Liver (tissue), 9 donors: Measurements from ENCODE around the gene RAB31. TPM values are rescaled to one million over a fixed set of nuclear protein-coding genes. Genes with fewer than 3 reads are reported as not detected.
"Not testable (repeated sequence)": the region's sequence is repeated elsewhere in the genome, so short reads cannot be mapped to it uniquely, and the experiment has no call there.

ENCODE experiments used
- DNase-seq: peaks from one replicate; pipeline ENCODE4 v3.0.0-alpha.2; 2017; ENCODE audit warnings: low spot score
- H3K27ac ChIP-seq, 2 donors: one replicate each; pipeline ENCODE4 v1.7.0; 2013; ENCODE audit warnings: inconsistent platforms in 2 of 2, low read length in 2 of 2, control low read depth in 1 of 2, low read depth in 1 of 2, mild to moderate bottlenecking in 1 of 2
- H3K27me3 ChIP-seq, 4 donors: one replicate each; pipeline versions ENCODE4 v1.6.1 to v1.7.0; 2013; ENCODE audit warnings: low read length in 3 of 4, inconsistent platforms in 1 of 4, mild to moderate bottlenecking in 1 of 4, moderate library complexity in 1 of 4; ENCODE audit not compliant: control insufficient read depth in 4 of 4, insufficient read depth in 4 of 4
- H3K36me3 ChIP-seq, 4 donors: one replicate each; pipeline versions ENCODE4 v1.6.1 to v1.7.0; 2013; ENCODE audit warnings: low read length in 3 of 4, mild to moderate bottlenecking in 3 of 4, low read depth in 1 of 4, moderate library complexity in 1 of 4; ENCODE audit not compliant: control insufficient read depth in 4 of 4, insufficient read depth in 3 of 4
- H3K4me1 ChIP-seq, 4 donors: one replicate each; pipeline versions ENCODE4 v1.6.1 to v1.7.0; 2013; ENCODE audit warnings: low read length in 3 of 4, mild to moderate bottlenecking in 3 of 4, moderate library complexity in 1 of 4; ENCODE audit not compliant: control insufficient read depth in 4 of 4, insufficient read depth in 4 of 4
- H3K4me3 ChIP-seq, 3 donors: one replicate each; pipeline versions ENCODE4 v1.6.1 to v1.7.0; 2013; ENCODE audit warnings: low read length in 3 of 3, control low read depth in 1 of 3, low read depth in 1 of 3, mild to moderate bottlenecking in 1 of 3
- H3K9ac ChIP-seq, 2 donors: one replicate each; pipeline ENCODE4 v1.7.0; 2013; ENCODE audit warnings: low read length in 2 of 2, mild to moderate bottlenecking in 2 of 2, moderate library complexity in 2 of 2, control low read depth in 1 of 2, low read depth in 1 of 2
- H3K9me3 ChIP-seq, 4 donors: one replicate each; pipeline versions ENCODE4 v1.6.1 to v1.7.0; 2013; ENCODE audit warnings: low read length in 3 of 4; ENCODE audit not compliant: control insufficient read depth in 4 of 4
- EGR1 ChIP-seq, 2 donors: IDR thresholded peaks; 2 replicates each; pipeline ENCODE4 v1.6.1; 2016 to 2018; ENCODE audit warnings: antibody characterized with exemption in 2 of 2, low read depth in 2 of 2
- FOXA1 ChIP-seq: IDR thresholded peaks from 2 replicates; pipeline ENCODE4 v1.6.1; 2016; ENCODE audit warnings: antibody characterized with exemption
- HNF4G ChIP-seq: IDR thresholded peaks from 2 replicates; pipeline ENCODE4 v1.6.1; 2016; ENCODE audit warnings: antibody characterized with exemption
- JUND ChIP-seq, 2 donors: IDR thresholded peaks; 2 replicates each; pipeline ENCODE4 v1.6.1; 2016; ENCODE audit warnings: antibody characterized with exemption in 2 of 2
- NR2F2 ChIP-seq: IDR thresholded peaks from 2 replicates; pipeline ENCODE4 v1.6.1; 2016; ENCODE audit warnings: antibody characterized with exemption
- RAD21 ChIP-seq, 2 donors: IDR thresholded peaks; 2 replicates each; pipeline ENCODE4 v1.6.1; 2016; ENCODE audit warnings: antibody characterized with exemption in 2 of 2, mild to moderate bottlenecking in 2 of 2
- RXRA ChIP-seq, 2 donors: IDR thresholded peaks; 2 replicates each; pipeline ENCODE4 v1.6.1; 2017 to 2018; ENCODE audit warnings: antibody characterized with exemption in 2 of 2, mild to moderate bottlenecking in 1 of 2
- SP1 ChIP-seq: IDR thresholded peaks from 2 replicates; pipeline ENCODE4 v1.6.1; 2018; ENCODE audit warnings: antibody characterized with exemption, mild to moderate bottlenecking
- TAF1 ChIP-seq: conservative IDR thresholded peaks from 2 replicates; pipeline ENCODE4 v1.6.1; 2016; ENCODE audit warnings: antibody characterized with exemption, mild to moderate bottlenecking
- YY1 ChIP-seq: IDR thresholded peaks from 2 replicates; pipeline ENCODE4 v1.6.1; 2016; ENCODE audit warnings: antibody characterized with exemption, mild to moderate bottlenecking
- WGBS: extraction: QIAGEN DNeasy Blood & Tissue Kit; methylation state at CpG from one replicate; pipeline ENCODE4 v1.1.7; 2013; 5-methylcytosine and 5-hydroxymethylcytosine counted together
- polyA plus RNA-seq, 2 donors: library from polyadenylated mRNA; stranded (reverse) in 1 of 2; unstranded in 1 of 2; fragments of 200-250 nt in 1 of 2; fragments of >200 nt in 1 of 2; fragmentation: Nextera tagmentation in 1 of 2; extraction: Ambion mirVana in 1 of 2; gene quantifications; one replicate each; pipeline versions ENCODE4 v1.2.1 to v1.2.3, GENCODE V29; 2013 to 2015
- total RNA-seq, 2 donors: library from RNA; depleted of rRNA; stranded (reverse); fragments of >200 nt; gene quantifications; one replicate each; pipeline ENCODE4 v1.2.3, GENCODE V29; 2014
- TF ChIP-seq, protein P1 (sequence below): IDR thresholded peaks from 2 replicates; pipeline ENCODE4 v1.6.1; 2016; ENCODE audit warnings: antibody characterized with exemption
- TF ChIP-seq, protein P2 (sequence below): fragments of 150-350 bp; IDR thresholded peaks from 2 replicates; pipeline ENCODE4 v1.5.1; 2017; ENCODE audit warnings: improper control_type of control experiment, low read depth, low read length; ENCODE audit not compliant: missing input control
- TF ChIP-seq, protein P3 (sequence below): IDR thresholded peaks from 2 replicates; pipeline ENCODE4 v1.6.1; 2016; ENCODE audit warnings: antibody characterized with exemption, mild to moderate bottlenecking
- donor health status: healthy.
- donor health status: healthy.
- donor health status: healthy.
- donor health status: healthy.
- donor health status: healthy.

The RAB31 gene
- total and polyA plus RNA-seq, 4 donors, result 3.6 to 12.8 (median 9.7) TPM

DNA sequence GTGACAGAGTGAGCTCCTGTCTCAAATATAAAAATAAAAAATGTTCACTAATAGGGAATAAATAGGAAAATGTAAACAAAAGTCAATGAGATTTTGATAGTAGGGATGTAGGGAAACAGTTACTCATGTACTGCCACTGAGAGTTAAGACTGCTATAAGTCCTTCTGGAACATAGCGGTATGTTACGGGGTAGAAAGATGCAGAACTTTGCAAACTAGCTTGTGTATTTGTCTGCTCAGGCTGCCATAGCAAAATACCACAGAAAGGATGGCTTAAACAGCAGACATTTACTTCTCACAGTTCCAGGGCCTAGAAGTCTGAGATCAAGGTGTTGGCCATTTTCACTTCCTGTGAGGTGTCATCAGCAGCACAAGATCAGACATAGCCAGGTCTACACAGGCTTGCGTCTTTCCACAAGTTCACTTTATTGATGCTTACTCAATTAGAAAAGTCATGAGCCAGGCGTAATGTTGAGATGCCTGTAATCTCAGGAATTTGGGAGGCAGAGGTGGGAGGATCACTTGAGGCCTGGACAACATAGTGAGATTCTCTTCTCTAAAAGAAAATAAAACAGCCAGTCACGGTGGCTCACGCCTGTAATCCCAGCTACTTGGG is 186.5 kb downstream of the RAB31 start:
- H3K9me3 ChIP-seq, result no peaks in the 10 kb centered on the region
- H3K27me3 ChIP-seq, result no peaks in the 10 kb centered on the region
- no peaks in the 10 kb centered on the region for H3K36me3 ChIP-seq
- H3K27ac ChIP-seq, result no peak overlapping the region
- H3K4me3 ChIP-seq, result no peak overlapping the region
- WGBS, result 98% methylated on average over 6 of the region's 6 CpGs
- peaks cover 0 to 6% (median 0%) of the 10 kb centered on the region in 4 donors for H3K4me1 ChIP-seq
- no peak for DNase-seq
- TF ChIP-seq EGR1 (IDR thresholded peaks at IDR 0.05; ENCODE audit: low read depth in 2 of 2) (no peak), JUND (IDR thresholded peaks at IDR 0.05) (no peak)
- TF ChIP-seq, protein P1, sequence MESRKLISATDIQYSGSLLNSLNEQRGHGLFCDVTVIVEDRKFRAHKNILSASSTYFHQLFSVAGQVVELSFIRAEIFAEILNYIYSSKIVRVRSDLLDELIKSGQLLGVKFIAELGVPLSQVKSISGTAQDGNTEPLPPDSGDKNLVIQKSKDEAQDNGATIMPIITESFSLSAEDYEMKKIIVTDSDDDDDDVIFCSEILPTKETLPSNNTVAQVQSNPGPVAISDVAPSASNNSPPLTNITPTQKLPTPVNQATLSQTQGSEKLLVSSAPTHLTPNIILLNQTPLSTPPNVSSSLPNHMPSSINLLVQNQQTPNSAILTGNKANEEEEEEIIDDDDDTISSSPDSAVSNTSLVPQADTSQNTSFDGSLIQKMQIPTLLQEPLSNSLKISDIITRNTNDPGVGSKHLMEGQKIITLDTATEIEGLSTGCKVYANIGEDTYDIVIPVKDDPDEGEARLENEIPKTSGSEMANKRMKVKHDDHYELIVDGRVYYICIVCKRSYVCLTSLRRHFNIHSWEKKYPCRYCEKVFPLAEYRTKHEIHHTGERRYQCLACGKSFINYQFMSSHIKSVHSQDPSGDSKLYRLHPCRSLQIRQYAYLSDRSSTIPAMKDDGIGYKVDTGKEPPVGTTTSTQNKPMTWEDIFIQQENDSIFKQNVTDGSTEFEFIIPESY, result no peak
- TF ChIP-seq, protein P2, sequence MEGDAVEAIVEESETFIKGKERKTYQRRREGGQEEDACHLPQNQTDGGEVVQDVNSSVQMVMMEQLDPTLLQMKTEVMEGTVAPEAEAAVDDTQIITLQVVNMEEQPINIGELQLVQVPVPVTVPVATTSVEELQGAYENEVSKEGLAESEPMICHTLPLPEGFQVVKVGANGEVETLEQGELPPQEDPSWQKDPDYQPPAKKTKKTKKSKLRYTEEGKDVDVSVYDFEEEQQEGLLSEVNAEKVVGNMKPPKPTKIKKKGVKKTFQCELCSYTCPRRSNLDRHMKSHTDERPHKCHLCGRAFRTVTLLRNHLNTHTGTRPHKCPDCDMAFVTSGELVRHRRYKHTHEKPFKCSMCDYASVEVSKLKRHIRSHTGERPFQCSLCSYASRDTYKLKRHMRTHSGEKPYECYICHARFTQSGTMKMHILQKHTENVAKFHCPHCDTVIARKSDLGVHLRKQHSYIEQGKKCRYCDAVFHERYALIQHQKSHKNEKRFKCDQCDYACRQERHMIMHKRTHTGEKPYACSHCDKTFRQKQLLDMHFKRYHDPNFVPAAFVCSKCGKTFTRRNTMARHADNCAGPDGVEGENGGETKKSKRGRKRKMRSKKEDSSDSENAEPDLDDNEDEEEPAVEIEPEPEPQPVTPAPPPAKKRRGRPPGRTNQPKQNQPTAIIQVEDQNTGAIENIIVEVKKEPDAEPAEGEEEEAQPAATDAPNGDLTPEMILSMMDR, result no peak
- H3K9ac ChIP-seq, result no peak overlapping the region

DNA sequence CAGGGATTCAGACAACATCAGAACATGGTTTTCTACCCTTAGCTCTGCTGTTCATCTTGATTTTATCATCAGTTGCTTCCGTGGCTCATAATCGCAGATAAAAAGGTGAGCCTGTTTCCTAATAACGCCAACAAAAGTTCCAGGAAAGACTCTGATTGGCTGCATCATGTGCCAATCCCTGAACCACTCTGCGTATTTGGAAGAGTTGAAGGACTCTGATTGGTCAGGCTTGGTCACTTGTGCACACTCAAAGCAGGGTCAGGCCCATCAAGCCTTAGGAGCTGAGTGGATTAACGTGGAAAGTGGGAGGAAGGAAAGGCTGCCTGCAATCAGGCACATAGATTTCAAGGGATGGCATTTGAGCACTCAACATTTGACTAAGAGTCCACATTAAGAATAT is 189.0 kb downstream of the RAB31 start:
- no peaks in the 10 kb centered on the region for H3K27me3 ChIP-seq
- no peak overlapping the region for H3K27ac ChIP-seq
- H3K9ac ChIP-seq, result no peak overlapping the region
- peaks cover 0 to 6% (median 0%) of the 10 kb centered on the region in 4 donors for H3K4me1 ChIP-seq
- H3K4me3 ChIP-seq, result no peak overlapping the region
- DNase-seq, result no peak
- H3K9me3 ChIP-seq, result no peaks in the 10 kb centered on the region
- TF ChIP-seq JUND (IDR thresholded peaks at IDR 0.05) (no peak), RXRA (IDR thresholded peaks at IDR 0.05) (no peak), RAD21 (IDR thresholded peaks at IDR 0.05) (no peak), YY1 (no peak), TAF1 (no peak), FOXA1 (no peak), HNF4G (no peak), EGR1 (IDR thresholded peaks at IDR 0.05; ENCODE audit: low read depth in 2 of 2) (no peak), SP1 (no peak), NR2F2 (no peak)
- TF ChIP-seq, protein P2, result no peak
- TF ChIP-seq, protein P3, sequence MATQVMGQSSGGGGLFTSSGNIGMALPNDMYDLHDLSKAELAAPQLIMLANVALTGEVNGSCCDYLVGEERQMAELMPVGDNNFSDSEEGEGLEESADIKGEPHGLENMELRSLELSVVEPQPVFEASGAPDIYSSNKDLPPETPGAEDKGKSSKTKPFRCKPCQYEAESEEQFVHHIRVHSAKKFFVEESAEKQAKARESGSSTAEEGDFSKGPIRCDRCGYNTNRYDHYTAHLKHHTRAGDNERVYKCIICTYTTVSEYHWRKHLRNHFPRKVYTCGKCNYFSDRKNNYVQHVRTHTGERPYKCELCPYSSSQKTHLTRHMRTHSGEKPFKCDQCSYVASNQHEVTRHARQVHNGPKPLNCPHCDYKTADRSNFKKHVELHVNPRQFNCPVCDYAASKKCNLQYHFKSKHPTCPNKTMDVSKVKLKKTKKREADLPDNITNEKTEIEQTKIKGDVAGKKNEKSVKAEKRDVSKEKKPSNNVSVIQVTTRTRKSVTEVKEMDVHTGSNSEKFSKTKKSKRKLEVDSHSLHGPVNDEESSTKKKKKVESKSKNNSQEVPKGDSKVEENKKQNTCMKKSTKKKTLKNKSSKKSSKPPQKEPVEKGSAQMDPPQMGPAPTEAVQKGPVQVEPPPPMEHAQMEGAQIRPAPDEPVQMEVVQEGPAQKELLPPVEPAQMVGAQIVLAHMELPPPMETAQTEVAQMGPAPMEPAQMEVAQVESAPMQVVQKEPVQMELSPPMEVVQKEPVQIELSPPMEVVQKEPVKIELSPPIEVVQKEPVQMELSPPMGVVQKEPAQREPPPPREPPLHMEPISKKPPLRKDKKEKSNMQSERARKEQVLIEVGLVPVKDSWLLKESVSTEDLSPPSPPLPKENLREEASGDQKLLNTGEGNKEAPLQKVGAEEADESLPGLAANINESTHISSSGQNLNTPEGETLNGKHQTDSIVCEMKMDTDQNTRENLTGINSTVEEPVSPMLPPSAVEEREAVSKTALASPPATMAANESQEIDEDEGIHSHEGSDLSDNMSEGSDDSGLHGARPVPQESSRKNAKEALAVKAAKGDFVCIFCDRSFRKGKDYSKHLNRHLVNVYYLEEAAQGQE, result no peak
- TF ChIP-seq, protein P1, result no peak
- no peaks in the 10 kb centered on the region for H3K36me3 ChIP-seq
- WGBS, result 95% methylated on average over 5 of the region's 5 CpGs

DNA sequence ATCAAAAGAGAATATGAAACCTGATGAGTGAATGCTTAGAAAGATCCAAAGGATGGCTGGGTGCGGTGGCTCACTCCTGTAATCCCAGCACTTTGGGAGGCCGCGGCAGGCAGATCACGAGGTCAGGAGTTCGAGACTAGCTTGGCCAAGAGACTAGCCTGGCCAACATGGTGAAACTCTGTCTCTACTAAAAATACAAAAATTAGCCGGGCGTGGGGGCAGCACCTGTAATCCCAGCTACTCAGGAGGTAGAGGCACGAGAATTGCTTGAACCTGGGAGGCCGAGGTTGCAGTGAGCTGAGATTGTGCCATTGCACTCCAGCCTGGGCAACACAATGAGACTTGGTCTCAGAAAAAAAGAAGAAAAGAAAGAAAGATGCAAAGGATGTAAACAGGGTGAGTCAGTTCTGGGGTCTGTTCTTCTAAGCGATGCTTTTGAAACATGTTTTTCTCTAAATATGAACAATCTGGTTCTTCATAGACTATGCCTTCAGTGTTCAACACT is 189.7 kb downstream of the RAB31 start:
- H3K4me3 ChIP-seq, H3K27me3 ChIP-seq, H3K9me3 ChIP-seq, H3K36me3 ChIP-seq, H3K9ac ChIP-seq, H3K4me1 ChIP-seq, DNase-seq, H3K27ac ChIP-seq: not testable (repeated sequence)
- WGBS, result 98% methylated on average over 10 of the region's 10 CpGs
